NCI-H1694 (cell line): ENCODE data around the gene DYNC1H1.

ENCODE experiments used
- DNase-seq: peaks from one replicate; lab custom pipeline; 2025; lab: John Stamatoyannopoulos, UW

DYNC1H1 gene

GRCh38 chr14:102089621-102090343 lies 125.4 kb downstream of the DYNC1H1 start:
- no peak for DNase-seq

GRCh38 chr14:102090713-102091112 lies 126.3 kb downstream of the DYNC1H1 start:
- DNase-seq: no peak

GRCh38 chr14:102092806-102093205 lies 128.4 kb downstream of the DYNC1H1 start:
- no peak for DNase-seq

GRCh38 chr14:102094101-102094500 lies 129.7 kb downstream of the DYNC1H1 start:
- DNase-seq: no peak

- DNase-seq: no peak
Measured at GRCh38 chr14:102095231-102095870, 131.0 kb downstream of the DYNC1H1 start.

GRCh38 chr14:102095871-102096568 lies 131.6 kb downstream of the DYNC1H1 start:
- no peak for DNase-seq

GRCh38 chr14:102096569-102097188 lies 132.3 kb downstream of the DYNC1H1 start:
- DNase-seq: peak; percentile 96

- DNase-seq: no peak
Measured at GRCh38 chr14:102097441-102098135, 133.2 kb downstream of the DYNC1H1 start.

- DNase-seq: no peak
Measured at GRCh38 chr14:102103062-102103695, 138.8 kb downstream of the DYNC1H1 start.

GRCh38 chr14:102105369-102105768 lies 141.0 kb downstream of the DYNC1H1 start:
- no peak for DNase-seq
